T-helper 9 cell (primary cell): ENCODE results near the gene SMG7.

Experiments used
- DNase-seq: peaks from one replicate; pipeline ENCODE4 v3.0.0-alpha.2; 2020

Gene SMG7

GRCh38 chr1:183567584-183567983 is 95.3 kb downstream of the SMG7 start:
- DNase-seq = no peak

DNA sequence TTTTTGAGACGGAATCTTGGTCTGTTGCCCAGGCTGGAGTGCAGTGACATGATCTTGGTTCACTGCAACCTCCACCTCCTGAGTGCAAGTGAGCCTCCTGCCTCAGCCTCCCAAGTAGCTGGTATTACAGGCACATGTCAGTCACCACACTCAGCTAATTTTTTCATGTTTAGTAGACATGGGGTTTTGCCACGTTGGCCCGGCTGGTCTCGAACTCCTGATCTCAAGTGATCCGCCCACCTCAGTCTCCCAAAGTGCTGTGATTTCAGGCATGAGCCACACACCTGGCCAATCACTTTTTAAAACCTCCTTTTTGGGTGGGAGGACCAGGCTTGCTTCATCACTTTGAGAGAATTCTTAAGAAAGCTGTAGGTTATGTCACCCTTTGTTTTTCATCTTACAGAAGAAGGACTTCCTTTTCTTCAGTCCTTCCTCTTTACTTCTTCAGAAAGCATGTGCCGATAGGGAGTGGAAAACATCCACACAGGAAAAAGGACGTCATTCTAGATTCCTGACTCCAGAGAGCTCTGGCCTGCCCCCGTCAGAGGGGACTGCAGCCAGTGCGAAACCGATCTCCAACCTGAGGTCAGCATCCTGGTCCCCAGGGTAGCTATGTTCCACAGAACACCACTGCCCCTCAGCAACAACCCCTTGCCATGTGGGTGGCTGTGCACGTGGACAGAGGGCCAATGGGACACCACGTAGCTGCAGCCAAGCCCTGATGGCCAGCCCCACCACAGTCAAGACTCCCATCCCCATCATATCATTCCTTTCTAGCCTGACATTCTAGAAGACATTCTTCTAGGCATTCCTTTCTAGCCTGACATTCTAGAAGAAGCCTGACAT is 96.1 kb downstream of the SMG7 start:
- no peak for DNase-seq

DNA sequence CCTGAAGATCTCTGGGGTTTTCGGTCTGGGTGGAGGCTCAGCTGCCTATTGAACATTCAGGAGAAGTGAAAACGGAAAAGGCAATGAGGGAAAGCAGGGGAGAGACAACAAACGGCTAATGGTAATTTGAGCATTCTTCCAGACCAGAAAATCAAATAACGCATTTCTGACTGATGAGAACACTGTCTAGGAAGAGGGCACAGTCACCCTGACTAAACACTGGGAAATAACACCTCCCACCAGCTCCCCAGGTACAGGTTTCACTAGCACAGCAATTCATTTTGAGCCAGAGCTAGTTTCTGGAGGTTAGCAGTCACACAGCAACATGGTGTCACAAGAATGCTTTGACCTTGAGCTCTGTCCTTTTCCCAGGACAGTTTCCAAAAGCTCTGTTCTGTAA is 96.8 kb downstream of the SMG7 start:
- no peak for DNase-seq

DNA sequence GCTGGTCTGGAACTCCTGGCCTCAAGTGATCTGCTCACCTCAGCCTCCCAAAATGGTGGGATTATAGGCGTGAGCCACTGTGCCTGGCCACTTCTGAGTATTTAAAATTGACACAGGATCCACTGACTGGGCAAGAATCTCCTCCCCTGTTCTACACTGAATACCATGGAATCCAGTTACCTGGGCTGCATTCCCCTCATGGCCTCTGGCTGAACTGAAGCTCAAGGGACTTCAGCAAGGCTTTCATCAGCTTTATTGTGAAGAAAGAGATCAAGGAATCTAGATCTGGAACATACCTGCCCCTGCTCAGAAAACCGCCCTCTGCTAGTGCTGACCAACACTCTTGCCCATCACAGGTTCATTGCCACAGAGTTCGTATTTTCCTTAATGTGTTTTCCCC is 97.5 kb downstream of the SMG7 start:
- DNase-seq = no peak

DNA sequence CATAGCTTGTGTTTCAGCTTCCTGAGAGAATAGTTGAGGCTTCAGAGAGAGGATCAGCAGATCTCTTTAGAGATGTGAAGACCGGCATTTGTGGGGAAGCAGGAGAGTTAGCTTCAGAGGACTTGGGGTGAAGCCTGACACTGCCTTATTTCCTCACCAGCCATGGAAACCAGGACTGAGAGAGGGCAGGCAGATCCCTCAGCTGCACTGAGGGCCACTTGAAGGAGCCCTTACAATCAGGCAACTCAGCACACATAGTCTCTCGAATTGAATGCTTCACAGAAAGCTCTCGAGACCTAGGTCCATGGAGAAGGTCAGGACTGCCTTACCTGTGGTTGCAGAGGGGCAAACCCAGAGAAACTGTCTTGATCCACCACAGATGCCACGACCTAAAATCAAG is 98.2 kb downstream of the SMG7 start:
- DNase-seq = no peak

GRCh38 chr1:183571678-183572268 is 99.5 kb downstream of the SMG7 start:
- no peak for DNase-seq

GRCh38 chr1:183572721-183573120 is 100.4 kb downstream of the SMG7 start:
- no peak for DNase-seq

GRCh38 chr1:183575606-183576005 is 103.3 kb downstream of the SMG7 start:
- no peak for DNase-seq

- no peak for DNase-seq
These were observed 104.2 kb downstream of the SMG7 start for GRCh38 chr1:183576537-183576936.

- DNase-seq = no peak
These were observed 105.7 kb downstream of the SMG7 start for GRCh38 chr1:183577897-183578465.

GRCh38 chr1:183578856-183579255 is 106.6 kb downstream of the SMG7 start:
- no peak for DNase-seq

- no peak for DNase-seq
These were observed 108.0 kb downstream of the SMG7 start for GRCh38 chr1:183580281-183580682.

- DNase-seq = no peak
These were observed 109.9 kb downstream of the SMG7 start for GRCh38 chr1:183582021-183582713.

- DNase-seq = no peak
These were observed 111.2 kb downstream of the SMG7 start for GRCh38 chr1:183583466-183583865.

GRCh38 chr1:183584147-183584546 is 111.8 kb downstream of the SMG7 start:
- no peak for DNase-seq

DNA sequence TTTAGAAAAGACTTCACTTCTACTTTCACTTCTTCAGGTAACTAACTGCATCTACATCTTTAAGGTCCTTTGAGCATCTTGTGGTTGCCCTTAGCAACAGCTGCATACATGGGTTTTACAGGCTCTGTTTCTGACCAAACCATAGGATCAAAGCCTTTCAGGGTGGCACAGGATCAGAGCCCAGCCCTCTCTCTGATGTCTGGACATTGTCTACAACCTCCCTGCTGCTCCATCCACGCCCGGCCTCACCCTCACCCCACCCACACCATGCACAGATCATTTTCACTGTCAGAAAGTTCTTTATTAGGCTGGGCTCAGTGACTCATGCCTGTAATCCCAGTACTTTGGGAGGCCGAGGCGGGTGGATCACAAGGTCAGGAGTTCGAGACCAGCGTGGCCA is 112.7 kb downstream of the SMG7 start:
- DNase-seq = no peak

- DNase-seq = no peak
These were observed 114.2 kb downstream of the SMG7 start for GRCh38 chr1:183586455-183586854.

DNA sequence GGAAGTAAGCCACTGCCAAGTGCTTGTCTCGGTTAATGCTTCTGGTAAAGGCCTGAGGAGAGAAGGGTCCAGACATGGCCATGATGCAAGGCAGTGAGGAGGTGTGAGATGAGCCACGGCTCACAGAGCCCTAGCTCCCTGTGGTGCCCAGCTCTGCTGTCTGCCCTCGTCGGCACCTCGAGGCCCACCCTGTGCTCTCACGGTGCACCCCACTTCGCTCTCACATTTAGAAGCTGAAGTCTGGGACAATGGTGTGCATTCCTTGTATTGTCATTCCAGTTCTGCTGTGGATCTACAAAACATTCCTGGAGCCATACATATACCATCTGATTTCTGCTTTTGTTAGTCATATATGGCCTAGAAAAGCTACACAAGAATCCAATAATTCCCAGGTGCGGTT is 114.6 kb downstream of the SMG7 start:
- no peak for DNase-seq

DNA sequence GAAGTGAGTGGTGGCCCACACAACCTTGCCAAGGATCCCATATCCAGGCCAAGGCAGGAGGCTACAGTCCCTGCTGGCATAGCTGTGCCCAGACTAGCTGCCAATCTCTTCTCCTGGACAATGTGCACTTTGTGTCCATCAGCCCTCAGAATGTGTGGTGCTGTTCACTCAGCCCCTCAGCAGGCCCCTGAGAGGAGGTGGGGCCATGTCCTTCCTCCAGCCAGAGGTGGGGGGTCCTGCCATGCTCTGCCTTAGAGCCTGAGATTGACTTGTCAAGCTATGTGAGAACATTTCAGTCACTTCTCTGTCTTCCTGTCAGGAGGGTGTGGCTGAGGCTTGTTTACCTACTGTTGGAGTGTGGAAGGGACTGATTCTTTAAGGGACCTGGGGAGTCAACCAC is 116.5 kb downstream of the SMG7 start:
- no peak for DNase-seq

- DNase-seq = no peak
These were observed 117.1 kb downstream of the SMG7 start for GRCh38 chr1:183589384-183589783.

DNA sequence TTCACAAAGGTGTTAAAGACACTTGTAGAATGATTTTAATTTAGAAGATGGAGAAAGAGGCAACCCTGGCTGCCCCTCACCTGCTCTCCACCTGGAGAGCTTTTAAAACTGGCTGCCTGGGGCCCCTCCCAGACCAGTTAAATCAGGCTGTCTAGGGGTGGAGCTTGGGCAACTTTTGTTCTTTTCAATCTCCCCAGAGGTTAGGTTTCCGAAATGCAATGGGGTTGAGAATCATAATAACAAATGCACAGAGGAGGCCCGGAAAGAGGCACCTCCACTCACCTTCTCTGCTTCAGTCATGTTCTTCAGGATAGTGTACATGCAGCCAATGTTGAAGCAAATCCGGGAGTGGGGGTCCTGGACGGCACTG is 117.6 kb downstream of the SMG7 start:
- DNase-seq = no peak

GRCh38 chr1:183590244-183591191 is 118.2 kb downstream of the SMG7 start, which contains the start of gene NCF2:
NCF2 (minus strand) TSS chr1:183590459; CDS start chr1:183590329, 130 bp downstream.
- DNase-seq = no peak
